Measurements from ENCODE around the gene KLHL29. TPM values are rescaled to one million over a fixed set of nuclear protein-coding genes. Genes with fewer than 3 reads are reported as not detected.

Gene KLHL29
- total and polyA plus RNA-seq, 2 experiments from 2014 or later = 1.5 to 6.5 TPM

- TF ChIP-seq ZNF462 (CRISPR knock-in tag; IDR thresholded peaks at IDR 0.05) = no peak
- TF ChIP-seq, protein P1, sequence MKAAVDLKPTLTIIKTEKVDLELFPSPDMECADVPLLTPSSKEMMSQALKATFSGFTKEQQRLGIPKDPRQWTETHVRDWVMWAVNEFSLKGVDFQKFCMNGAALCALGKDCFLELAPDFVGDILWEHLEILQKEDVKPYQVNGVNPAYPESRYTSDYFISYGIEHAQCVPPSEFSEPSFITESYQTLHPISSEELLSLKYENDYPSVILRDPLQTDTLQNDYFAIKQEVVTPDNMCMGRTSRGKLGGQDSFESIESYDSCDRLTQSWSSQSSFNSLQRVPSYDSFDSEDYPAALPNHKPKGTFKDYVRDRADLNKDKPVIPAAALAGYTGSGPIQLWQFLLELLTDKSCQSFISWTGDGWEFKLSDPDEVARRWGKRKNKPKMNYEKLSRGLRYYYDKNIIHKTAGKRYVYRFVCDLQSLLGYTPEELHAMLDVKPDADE (IDR thresholded peaks at IDR 0.05) = no peak
- TF ChIP-seq STAT1 (IDR thresholded peaks at IDR 0.05; ENCODE audit: unreplicated experiment) = no peak
Observed at GRCh38 chr2:23647563-23647962, 262.6 kb downstream of the KLHL29 start (continued).

- no peaks in the 10 kb centered on the region for H4K20me1 ChIP-seq (replicated peaks; ENCODE audit: insufficient read depth)
- H3K27me3 ChIP-seq (ENCODE audit: insufficient read depth) = no peaks in the 10 kb centered on the region
- Mint-ChIP-seq H3K27me3 (ENCODE audit: insufficient read depth, low read depth, poor library complexity) (peaks cover 4% of the 10 kb centered on the region), H3K4me1 (peaks cover 7% of the 10 kb centered on the region), H3K27ac (no peak overlapping the region; the same call in 1 of the 2 replicates), H3K4me3 (no peak overlapping the region), H3K36me3 (ENCODE audit: low read depth) (no peaks in the 10 kb centered on the region), H3K9me3 (no peaks in the 10 kb centered on the region)
- ATAC-seq = no peak
- no peak for DNase-seq (ENCODE audit: low spot score)
- no peak overlapping the region for H3K4me3 ChIP-seq
- H3F3A ChIP-seq (replicated peaks; ENCODE audit: low read depth) = no peaks in the 10 kb centered on the region
- H3K4me1 ChIP-seq (ENCODE audit: insufficient read depth) = no peaks in the 10 kb centered on the region
- H3K36me3 ChIP-seq (ENCODE audit: insufficient read depth) = no peaks in the 10 kb centered on the region
- TF ChIP-seq EZH2phosphoT487 (IDR thresholded peaks at IDR 0.05; ENCODE audit: unreplicated experiment) (no peak), NANOG (IDR thresholded peaks at IDR 0.05; ENCODE audit: borderline replicate concordance) (no peak)
- TF ChIP-seq, protein P2, sequence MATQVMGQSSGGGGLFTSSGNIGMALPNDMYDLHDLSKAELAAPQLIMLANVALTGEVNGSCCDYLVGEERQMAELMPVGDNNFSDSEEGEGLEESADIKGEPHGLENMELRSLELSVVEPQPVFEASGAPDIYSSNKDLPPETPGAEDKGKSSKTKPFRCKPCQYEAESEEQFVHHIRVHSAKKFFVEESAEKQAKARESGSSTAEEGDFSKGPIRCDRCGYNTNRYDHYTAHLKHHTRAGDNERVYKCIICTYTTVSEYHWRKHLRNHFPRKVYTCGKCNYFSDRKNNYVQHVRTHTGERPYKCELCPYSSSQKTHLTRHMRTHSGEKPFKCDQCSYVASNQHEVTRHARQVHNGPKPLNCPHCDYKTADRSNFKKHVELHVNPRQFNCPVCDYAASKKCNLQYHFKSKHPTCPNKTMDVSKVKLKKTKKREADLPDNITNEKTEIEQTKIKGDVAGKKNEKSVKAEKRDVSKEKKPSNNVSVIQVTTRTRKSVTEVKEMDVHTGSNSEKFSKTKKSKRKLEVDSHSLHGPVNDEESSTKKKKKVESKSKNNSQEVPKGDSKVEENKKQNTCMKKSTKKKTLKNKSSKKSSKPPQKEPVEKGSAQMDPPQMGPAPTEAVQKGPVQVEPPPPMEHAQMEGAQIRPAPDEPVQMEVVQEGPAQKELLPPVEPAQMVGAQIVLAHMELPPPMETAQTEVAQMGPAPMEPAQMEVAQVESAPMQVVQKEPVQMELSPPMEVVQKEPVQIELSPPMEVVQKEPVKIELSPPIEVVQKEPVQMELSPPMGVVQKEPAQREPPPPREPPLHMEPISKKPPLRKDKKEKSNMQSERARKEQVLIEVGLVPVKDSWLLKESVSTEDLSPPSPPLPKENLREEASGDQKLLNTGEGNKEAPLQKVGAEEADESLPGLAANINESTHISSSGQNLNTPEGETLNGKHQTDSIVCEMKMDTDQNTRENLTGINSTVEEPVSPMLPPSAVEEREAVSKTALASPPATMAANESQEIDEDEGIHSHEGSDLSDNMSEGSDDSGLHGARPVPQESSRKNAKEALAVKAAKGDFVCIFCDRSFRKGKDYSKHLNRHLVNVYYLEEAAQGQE (IDR thresholded peaks at IDR 0.05; ENCODE audit: unreplicated experiment) = no peak
- TF ChIP-seq, protein P3, sequence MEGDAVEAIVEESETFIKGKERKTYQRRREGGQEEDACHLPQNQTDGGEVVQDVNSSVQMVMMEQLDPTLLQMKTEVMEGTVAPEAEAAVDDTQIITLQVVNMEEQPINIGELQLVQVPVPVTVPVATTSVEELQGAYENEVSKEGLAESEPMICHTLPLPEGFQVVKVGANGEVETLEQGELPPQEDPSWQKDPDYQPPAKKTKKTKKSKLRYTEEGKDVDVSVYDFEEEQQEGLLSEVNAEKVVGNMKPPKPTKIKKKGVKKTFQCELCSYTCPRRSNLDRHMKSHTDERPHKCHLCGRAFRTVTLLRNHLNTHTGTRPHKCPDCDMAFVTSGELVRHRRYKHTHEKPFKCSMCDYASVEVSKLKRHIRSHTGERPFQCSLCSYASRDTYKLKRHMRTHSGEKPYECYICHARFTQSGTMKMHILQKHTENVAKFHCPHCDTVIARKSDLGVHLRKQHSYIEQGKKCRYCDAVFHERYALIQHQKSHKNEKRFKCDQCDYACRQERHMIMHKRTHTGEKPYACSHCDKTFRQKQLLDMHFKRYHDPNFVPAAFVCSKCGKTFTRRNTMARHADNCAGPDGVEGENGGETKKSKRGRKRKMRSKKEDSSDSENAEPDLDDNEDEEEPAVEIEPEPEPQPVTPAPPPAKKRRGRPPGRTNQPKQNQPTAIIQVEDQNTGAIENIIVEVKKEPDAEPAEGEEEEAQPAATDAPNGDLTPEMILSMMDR (conservative IDR thresholded peaks at IDR 0.05; ENCODE audit: low read depth in 2 of 2) = no peak
- no peak overlapping the region for H3K27ac ChIP-seq (ENCODE audit: low read depth)
- no peak overlapping the region for H3K4me2 ChIP-seq
- H3K9me2 ChIP-seq (ENCODE audit: insufficient read depth) = no peaks in the 10 kb centered on the region
- no peak overlapping the region for H2AFZ ChIP-seq
- H3K79me2 ChIP-seq (replicated peaks; ENCODE audit: insufficient read depth) = no peaks in the 10 kb centered on the region
Observed at GRCh38 chr2:23649303-23649702, 264.3 kb downstream of the KLHL29 start.
